TTC549 (cell line): ENCODE data around the gene TBC1D30.
A peak's percentile ranks its signal among the peaks of the same experiment; 100 is the strongest.

ENCODE experiments used
- FAIRE-seq: peaks from 2 replicates; lab custom pipeline; 2012; peaks lifted over from hg19 to GRCh38; lab: Jason Lieb, UNC

TBC1D30 gene

DNA sequence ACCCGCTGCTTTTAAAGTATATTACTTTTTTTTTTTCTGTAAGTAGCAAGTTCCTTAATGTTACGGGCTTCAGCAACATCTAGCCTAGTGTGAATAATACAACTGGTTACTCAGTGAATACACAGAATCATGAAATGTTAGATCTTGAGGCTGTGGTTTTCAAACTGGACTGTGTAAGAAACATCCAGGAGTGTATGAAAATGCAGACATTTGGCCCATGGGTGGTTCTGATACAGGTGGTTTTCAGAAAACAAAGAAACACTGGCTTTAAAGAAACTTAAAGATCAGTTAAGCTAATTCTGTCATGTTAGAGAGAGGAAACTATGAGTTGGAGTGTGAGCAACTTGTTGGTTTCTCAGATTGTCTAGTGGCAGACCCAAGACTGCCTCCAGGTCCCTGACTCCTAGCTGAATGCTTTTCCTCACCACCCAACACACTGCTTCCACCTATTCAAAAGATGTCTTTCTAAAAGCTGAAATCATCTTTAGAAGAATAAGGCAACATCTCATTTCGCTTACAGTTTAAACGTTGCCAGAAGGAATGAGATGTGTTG, 36.1 kb downstream of the TBC1D30 start:
- FAIRE-seq = no peak

GRCh38 chr12:64864319-64864718, 39.9 kb downstream of the TBC1D30 start:
- FAIRE-seq = no peak

GRCh38 chr12:64875186-64875585, 50.7 kb downstream of the TBC1D30 start:
- no peak for FAIRE-seq

- no peak for FAIRE-seq
Observed at GRCh38 chr12:64876388-64877071, 52.1 kb downstream of the TBC1D30 start.

DNA sequence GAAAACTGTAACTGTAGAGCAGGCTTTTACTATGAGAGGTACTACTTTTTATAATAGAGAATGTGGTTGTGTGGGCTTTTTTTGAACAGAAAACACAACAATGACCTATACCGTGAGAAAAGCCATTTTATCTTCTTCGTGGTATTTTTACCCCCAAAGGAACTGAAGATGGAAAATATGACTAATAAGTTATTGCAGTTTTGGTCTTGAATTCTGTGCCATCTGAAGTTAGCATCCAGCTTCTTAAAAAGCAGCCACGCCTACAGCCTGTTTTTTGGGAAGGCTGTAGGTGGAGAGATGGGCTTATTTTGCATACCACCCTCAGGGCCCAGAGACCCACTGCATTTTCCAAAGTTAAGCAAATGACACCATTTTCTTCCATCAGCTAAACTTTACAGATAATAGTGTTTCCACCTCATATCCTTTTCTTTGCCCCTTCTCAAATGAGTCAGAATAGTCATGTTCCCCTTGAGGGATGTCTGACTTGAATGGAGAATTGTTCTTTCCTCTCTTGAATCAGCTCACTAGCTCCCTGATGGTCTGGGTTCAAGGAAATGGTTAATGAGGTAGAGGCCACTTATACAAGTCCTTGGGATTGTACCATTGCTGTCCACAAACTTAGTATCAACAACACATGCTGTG, 53.0 kb downstream of the TBC1D30 start:
- no peak for FAIRE-seq

- no peak for FAIRE-seq
Observed at GRCh38 chr12:64882687-64883086, 58.2 kb downstream of the TBC1D30 start.

DNA sequence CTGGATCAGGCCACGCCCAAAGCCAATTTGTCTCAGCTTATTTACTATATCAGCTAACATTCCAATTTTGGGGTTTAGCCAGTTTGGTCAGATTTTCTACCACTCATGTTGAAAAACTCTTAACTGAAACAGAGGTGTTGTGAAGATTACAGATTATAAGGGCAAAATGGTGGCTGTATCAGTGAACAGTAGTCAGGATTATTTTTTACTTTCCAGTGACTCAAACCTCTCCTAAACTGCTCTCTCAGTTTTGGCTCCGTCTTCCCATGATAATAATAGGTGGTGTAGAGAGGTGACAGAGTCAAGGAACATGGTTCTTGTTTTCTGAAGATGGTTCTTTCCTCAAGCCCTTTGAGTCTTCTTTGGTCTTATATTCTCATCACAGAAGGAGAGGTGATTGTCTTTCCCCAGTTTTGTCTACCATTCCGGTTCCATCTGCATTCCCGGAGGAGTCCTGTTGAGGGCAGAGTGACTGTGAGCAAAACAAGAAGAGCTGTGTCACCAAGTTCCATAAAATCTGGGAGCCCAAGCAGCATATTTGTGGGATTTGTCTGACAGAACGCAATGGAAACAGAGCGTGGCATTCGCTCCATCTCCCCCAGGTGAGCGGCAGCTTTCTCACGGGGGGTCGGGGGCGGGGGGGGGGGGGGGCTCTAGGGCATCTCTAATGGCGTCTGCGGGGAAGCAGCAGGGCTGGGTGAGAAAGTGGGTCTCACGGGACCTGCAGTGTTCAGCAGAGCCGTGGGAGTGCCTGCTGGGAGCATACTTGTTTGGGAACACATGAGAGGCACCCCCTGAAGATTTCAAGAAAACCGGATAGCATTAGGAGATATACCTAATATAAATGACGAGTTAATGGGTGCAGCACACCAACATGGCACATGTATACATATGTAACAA, 59.1 kb downstream of the TBC1D30 start:
- FAIRE-seq = no peak

GRCh38 chr12:64884164-64884542, 59.7 kb downstream of the TBC1D30 start:
- FAIRE-seq = no peak

DNA sequence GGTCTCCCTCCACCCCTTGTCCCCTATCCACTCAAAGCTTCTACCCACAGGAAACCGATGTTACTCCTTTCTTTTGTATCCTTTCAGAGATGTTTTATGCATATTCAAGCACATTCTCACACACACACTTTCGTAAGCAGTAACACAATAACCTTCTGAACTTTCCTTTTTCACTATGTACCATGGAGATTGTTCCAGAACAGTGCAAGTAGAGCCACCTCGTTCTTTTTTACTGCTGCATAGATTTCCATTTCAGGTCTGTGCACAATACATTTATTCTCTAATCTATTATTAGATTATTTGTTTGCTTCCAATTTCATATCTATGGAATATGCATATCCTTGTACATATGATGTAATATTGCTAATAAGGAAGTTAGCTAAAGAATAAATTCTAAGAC, 60.3 kb downstream of the TBC1D30 start:
- no peak for FAIRE-seq

GRCh38 chr12:64889434-64890216, 65.2 kb downstream of the TBC1D30 start:
- no peak for FAIRE-seq

GRCh38 chr12:64890873-64891468, 66.5 kb downstream of the TBC1D30 start:
- peak; percentile 94 for FAIRE-seq

DNA sequence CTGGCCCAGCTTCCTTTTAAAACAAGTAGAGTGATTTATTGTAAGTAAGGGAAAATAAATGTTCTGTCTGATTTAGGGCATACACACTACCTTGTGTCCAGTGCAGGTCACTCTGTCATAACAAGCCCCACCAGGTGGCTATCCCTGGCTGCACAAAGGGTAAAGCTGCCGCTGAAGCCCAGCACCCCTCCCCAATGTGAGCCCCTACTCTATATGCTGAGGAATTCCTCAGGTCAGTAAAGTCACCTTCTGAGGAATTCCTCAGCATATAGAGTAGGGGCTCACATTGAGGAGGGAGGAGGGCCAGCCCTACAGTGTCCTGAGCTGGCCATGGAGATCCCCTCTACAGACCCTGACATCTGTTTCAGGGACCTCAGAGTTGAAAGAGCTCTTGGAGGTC, 67.2 kb downstream of the TBC1D30 start:
- FAIRE-seq = no peak

GRCh38 chr12:64892561-64892960, 68.1 kb downstream of the TBC1D30 start:
- FAIRE-seq = no peak

- no peak for FAIRE-seq
Observed at GRCh38 chr12:64893961-64894360, 69.5 kb downstream of the TBC1D30 start.

DNA sequence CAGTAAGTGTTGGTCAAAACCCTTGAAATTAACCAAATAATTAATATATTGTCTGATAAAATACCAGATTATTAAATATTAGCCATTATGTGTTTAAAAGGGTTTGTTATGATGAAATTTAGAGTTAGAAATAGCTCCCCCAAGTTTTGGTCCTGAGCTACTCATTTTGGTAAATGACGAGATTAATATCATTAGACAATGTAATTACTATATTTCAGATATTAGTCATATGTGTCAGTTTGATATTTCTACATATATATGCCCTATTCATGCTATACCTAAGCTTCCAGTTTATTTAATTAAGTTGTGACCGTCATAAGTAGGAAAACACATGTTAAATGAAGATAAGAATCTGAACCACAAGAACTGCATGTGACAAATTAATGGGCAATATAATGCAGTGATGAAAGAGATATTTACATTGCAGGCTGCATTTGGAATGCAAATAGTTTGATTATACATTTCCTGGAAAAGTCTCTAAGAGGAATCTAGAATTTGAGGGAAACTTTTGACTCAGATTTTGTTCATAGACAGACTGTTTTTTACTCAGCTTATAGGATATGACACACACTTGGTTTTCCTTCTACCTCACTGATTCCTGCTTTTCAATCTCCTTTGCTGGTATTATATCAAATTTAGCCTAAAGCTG, 70.5 kb downstream of the TBC1D30 start:
- no peak for FAIRE-seq

GRCh38 chr12:64895526-64895925, 71.1 kb downstream of the TBC1D30 start:
- no peak for FAIRE-seq

GRCh38 chr12:64900540-64900939, 76.1 kb downstream of the TBC1D30 start:
- no peak for FAIRE-seq

DNA sequence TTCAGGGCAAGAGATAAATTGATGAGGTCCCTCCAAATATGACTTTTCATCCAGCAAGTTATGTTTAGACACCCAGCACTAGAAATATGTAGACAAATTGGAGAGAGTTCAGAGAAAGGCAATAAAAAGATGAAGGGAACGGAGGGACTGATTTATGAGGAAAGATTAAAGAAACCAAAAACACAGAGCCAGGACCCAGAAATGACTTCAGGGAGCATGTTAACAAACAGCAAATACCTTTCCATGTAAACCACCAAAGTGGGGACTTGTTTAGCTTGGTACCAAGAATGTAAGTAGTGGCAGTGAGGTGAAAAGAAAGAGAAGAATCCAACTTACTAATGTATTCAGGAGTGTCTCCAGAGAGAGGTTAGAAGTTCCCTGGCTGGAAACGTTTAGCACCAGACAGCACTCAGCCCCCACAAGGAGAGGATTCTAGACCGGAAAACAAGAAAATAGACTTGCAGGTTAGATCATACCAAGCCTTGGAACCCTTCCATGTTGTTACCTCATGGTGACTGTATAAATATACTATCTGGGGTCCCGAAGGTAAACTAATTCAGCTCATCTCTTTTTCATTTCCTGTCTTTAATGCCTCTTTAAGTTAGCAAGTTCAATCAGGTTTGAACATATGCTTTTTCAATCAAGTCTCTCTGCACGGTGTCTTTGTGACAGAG, 79.2 kb downstream of the TBC1D30 start:
- no peak for FAIRE-seq

- FAIRE-seq = no peak
Observed at GRCh38 chr12:64907097-64907496, 82.7 kb downstream of the TBC1D30 start.

DNA sequence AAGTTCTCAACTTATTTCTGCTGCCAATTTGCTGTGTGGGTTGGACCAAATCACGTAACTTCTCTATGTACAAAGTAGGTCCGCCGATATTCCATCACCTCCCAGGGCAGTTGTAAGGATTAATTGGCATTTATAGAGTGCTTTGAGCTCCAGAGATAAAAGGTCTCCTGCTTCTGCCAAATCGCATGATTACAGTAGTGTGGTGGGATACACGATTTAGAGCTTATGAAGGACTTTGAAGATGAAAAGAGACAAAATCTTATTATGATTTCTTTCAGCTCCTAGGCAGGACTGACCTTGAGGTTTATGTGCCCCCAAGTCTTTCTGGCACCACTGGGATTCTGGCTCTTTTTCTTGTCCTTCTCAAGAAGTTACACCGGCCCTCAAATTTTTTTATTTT, 84.7 kb downstream of the TBC1D30 start:
- no peak for FAIRE-seq

DNA sequence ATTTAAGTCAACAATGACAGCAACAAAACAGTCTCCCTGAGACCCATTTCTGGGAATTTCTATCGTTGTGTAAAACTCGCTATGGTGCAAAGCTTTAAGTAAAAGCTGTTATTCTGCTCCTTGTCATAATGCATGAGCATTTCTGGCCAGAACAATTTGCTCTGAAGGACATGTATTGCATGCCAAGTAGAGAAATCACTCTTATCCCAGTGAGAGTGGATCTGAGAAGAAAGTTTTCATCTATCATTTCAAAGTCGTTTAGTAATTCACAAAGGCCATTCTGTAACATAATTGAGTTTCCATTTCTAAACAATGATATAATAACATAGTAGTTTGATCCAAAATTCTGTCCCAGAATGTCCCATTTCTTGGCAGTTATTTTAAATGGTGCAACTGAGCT, 86.6 kb downstream of the TBC1D30 start:
- no peak for FAIRE-seq
